H1 (cell line): ENCODE results near the gene LCORL. TPM values are rescaled to one million over a fixed set of nuclear protein-coding genes. Genes with fewer than 3 reads are reported as not detected.

Experiments
- CTCF ChIA-PET: fragments of 300-600 bp; sonication (Branson Sonifier 250); formaldehyde crosslinking; loops from one replicate; lab custom pipeline; 2021; ENCODE audit not compliant: partially characterized antibody; lab: Charles Lee
- POLR2A ChIA-PET: fragments of 300-600 bp; sonication (Branson Sonifier 250); formaldehyde crosslinking; loops from one replicate; lab custom pipeline; 2021; ENCODE audit warnings: inconsistent platforms; ENCODE audit not compliant: partially characterized antibody; lab: Charles Lee
- DNase-seq, 2 experiments: peaks; one replicate each; pipeline versions ENCODE4 v3.0.0 to v3.0.0-alpha.2; 2010 to 2022; ENCODE audit warnings: low spot score in 2 of 2, low read depth in 1 of 2, mixed read lengths in 1 of 2
- FAIRE-seq: peaks from 2 replicates; lab custom pipeline; 2011; peaks lifted over from hg19 to GRCh38; lab: Jason Lieb, UNC
- H2AFZ ChIP-seq: 2 replicates; pipeline ENCODE4 v1.8.1; 2012; ENCODE audit warnings: low read length, inconsistent platforms
- H2AK5ac ChIP-seq: 2 replicates; pipeline ENCODE4 v1.6.1; 2013; ENCODE audit warnings: low read depth, low read length
- H2BK120ac ChIP-seq: replicated peaks from 2 replicates; pipeline ENCODE3; 2013; ENCODE audit warnings: low read depth, low read length, inconsistent platforms
- H2BK12ac ChIP-seq: 2 replicates; pipeline ENCODE4 v1.6.1; 2013; ENCODE audit warnings: low read depth, low read length
- H2BK15ac ChIP-seq: 2 replicates; pipeline ENCODE4 v1.6.1; 2013; ENCODE audit warnings: low read length
- H2BK20ac ChIP-seq: 2 replicates; pipeline ENCODE4 v1.6.1; 2013; ENCODE audit warnings: low read length
- H2BK5ac ChIP-seq: 2 replicates; pipeline ENCODE4 v1.6.1; 2013; ENCODE audit warnings: low read depth, low read length
- H3K14ac ChIP-seq: 2 replicates; pipeline ENCODE4 v1.6.1; 2013; ENCODE audit warnings: inconsistent platforms; ENCODE audit not compliant: insufficient read length
- H3K18ac ChIP-seq: 2 replicates; pipeline ENCODE4 v1.6.1; 2013; ENCODE audit warnings: low read length; ENCODE audit errors: extremely low read depth
- H3K23ac ChIP-seq: 2 replicates; pipeline ENCODE4 v1.6.1; 2013; ENCODE audit warnings: inconsistent platforms; ENCODE audit not compliant: insufficient read length
- H3K23me2 ChIP-seq: 2 replicates; pipeline ENCODE4 v1.6.1; 2013; ENCODE audit warnings: low read depth, low read length
- H3K27ac ChIP-seq: 2 replicates; pipeline ENCODE4 v1.6.1; 2011; ENCODE audit warnings: low read depth, low read length, inconsistent platforms
- H3K27me3 ChIP-seq, 4 experiments: replicated peaks in 1 of 4; 1 replicate in 1 of 4; 2 replicates in 3 of 4; pipeline versions ENCODE4 v1.6.1 to v1.8.1; 2011 to 2013; ENCODE audit warnings: low read length in 3 of 4, mild to moderate bottlenecking in 3 of 4, inconsistent platforms in 2 of 4, mixed read lengths in 2 of 4, moderate library complexity in 1 of 4; ENCODE audit not compliant: control insufficient read depth in 3 of 4, insufficient read depth in 3 of 4; ENCODE audit errors: extremely low read depth in 1 of 4
- H3K36me3 ChIP-seq, 4 experiments: 2 replicates each; pipeline versions ENCODE4 v1.6.1 to v1.8.1; 2011 to 2013; ENCODE audit warnings: mild to moderate bottlenecking in 4 of 4, low read length in 3 of 4, moderate library complexity in 2 of 4, control low read depth in 1 of 4, inconsistent platforms in 1 of 4; ENCODE audit not compliant: insufficient read depth in 4 of 4, control insufficient read depth in 2 of 4
- H3K4ac ChIP-seq: replicated peaks from 2 replicates; pipeline ENCODE3; 2013; ENCODE audit warnings: low read length, low read depth, mixed read lengths, inconsistent platforms; ENCODE audit not compliant: insufficient read length
- H3K4me1 ChIP-seq, 4 experiments: replicated peaks in 1 of 4; 1 replicate in 1 of 4; 2 replicates in 3 of 4; pipeline versions ENCODE4 v1.6.1 to v1.8.1; 2011 to 2013; ENCODE audit warnings: low read length in 3 of 4, inconsistent platforms in 2 of 4, mixed read lengths in 1 of 4; ENCODE audit not compliant: insufficient read depth in 4 of 4, control insufficient read depth in 3 of 4
- H3K4me2 ChIP-seq, 2 experiments: 2 replicates each; pipeline versions ENCODE4 v1.6.1 to v1.8.1; 2011 to 2013; ENCODE audit warnings: low read depth in 2 of 2, low read length in 2 of 2, control low read depth in 1 of 2, inconsistent platforms in 1 of 2, mild to moderate bottlenecking in 1 of 2; ENCODE audit not compliant: insufficient read depth in 1 of 2
- H3K4me3 ChIP-seq, 4 experiments: fragments of 200-600, 300-600 bp in 1 of 4; sonication (generic), shearing (Covaris generic), sonication (Bioruptor Twin) in 1 of 4; 2 replicates each; pipeline versions ENCODE4 v1.5.1 to v1.8.1; 2011 to 2016; ENCODE audit warnings: low read length in 4 of 4, low read depth in 3 of 4, control low read depth in 2 of 4, inconsistent platforms in 2 of 4, mild to moderate bottlenecking in 2 of 4, mixed read lengths in 1 of 4, moderate library complexity in 1 of 4; ENCODE audit not compliant: insufficient read depth in 2 of 4; ENCODE audit errors: extremely low read depth in 1 of 4
- H3K56ac ChIP-seq: replicated peaks from 2 replicates; pipeline ENCODE3; 2013; ENCODE audit warnings: low read depth, mild to moderate bottlenecking, mixed read lengths, low read length, inconsistent platforms; ENCODE audit not compliant: insufficient read length
- H3K79me1 ChIP-seq: 2 replicates; pipeline ENCODE4 v1.6.1; 2013; ENCODE audit warnings: low read depth, low read length, control low read depth
- H3K79me2 ChIP-seq, 2 experiments: 2 replicates each; pipeline versions ENCODE4 v1.6.1 to v1.8.1; 2012 to 2013; ENCODE audit warnings: low read length in 2 of 2, mild to moderate bottlenecking in 2 of 2, inconsistent platforms in 1 of 2; ENCODE audit not compliant: insufficient read depth in 2 of 2, control insufficient read depth in 1 of 2
- H3K9ac ChIP-seq, 4 experiments: replicated peaks in 1 of 4; 1 replicate in 1 of 4; 2 replicates in 3 of 4; pipeline versions ENCODE4 v1.6.1 to v1.8.1; 2011 to 2013; ENCODE audit warnings: low read depth in 3 of 4, low read length in 3 of 4, control low read depth in 2 of 4, mild to moderate bottlenecking in 2 of 4, moderate library complexity in 2 of 4, inconsistent platforms in 1 of 4; ENCODE audit errors: extremely low read depth in 1 of 4
- H3K9me3 ChIP-seq, 2 experiments: 2 replicates each; pipeline versions ENCODE4 v1.6.1 to v1.8.1; 2012 to 2013; ENCODE audit warnings: mild to moderate bottlenecking in 2 of 2, moderate library complexity in 2 of 2, control low read depth in 1 of 2, inconsistent platforms in 1 of 2, low read depth in 1 of 2, low read length in 1 of 2, mixed read lengths in 1 of 2; ENCODE audit not compliant: insufficient read depth in 2 of 2
- H4K20me1 ChIP-seq, 2 experiments: replicated peaks in 1 of 2; 2 replicates each; pipeline versions ENCODE3 to v1.8.1; 2011 to 2013; ENCODE audit warnings: inconsistent platforms in 2 of 2, low read length in 2 of 2, mild to moderate bottlenecking in 1 of 2; ENCODE audit not compliant: insufficient read depth in 2 of 2, control insufficient read depth in 1 of 2
- H4K5ac ChIP-seq: 2 replicates; pipeline ENCODE4 v1.6.1; 2013; ENCODE audit warnings: low read length, low read depth, mixed read lengths, inconsistent platforms; ENCODE audit not compliant: insufficient read length
- H4K8ac ChIP-seq: 2 replicates; pipeline ENCODE4 v1.8.0; 2013; ENCODE audit warnings: mild to moderate bottlenecking, moderate library complexity, low read length, inconsistent platforms; ENCODE audit not compliant: insufficient read depth; ENCODE audit errors: extremely low read depth
- H4K91ac ChIP-seq: replicated peaks from 2 replicates; pipeline ENCODE3; 2013; ENCODE audit warnings: low read length, mixed read lengths, inconsistent platforms; ENCODE audit not compliant: insufficient read length
- BACH1 ChIP-seq: IDR thresholded peaks from 2 replicates; pipeline ENCODE4 v1.6.1; 2012; ENCODE audit warnings: low read length, improper control_type of control experiment
- CHD1 ChIP-seq: IDR thresholded peaks from 2 replicates; pipeline ENCODE4 v1.6.1; 2012; ENCODE audit warnings: low read depth, low read length, improper control_type of control experiment
- HDAC6 ChIP-seq: IDR thresholded peaks from one replicate; pipeline ENCODE4 v1.7.1; 2012; ENCODE audit warnings: low read depth, mild to moderate bottlenecking, inconsistent platforms, low read length, moderate library complexity
- WGBS, 2 experiments: shearing (Covaris generic) in 1 of 2; methylation state at CpG; one replicate each; pipeline versions ENCODE4 v1.1.6 to v1.1.7; 2013 to 2015; ENCODE audit warnings: low lambda C conversion rate in 2 of 2, mixed read lengths in 2 of 2, inconsistent platforms in 1 of 2, low coverage in 1 of 2, missing lambda C conversion rate in 1 of 2; ENCODE audit not compliant: insufficient replicate concordance in 2 of 2, insufficient coverage in 1 of 2, insufficient read length in 1 of 2; ENCODE audit errors: extremely low coverage in 1 of 2, missing lambda C conversion rate in 1 of 2; 5-methylcytosine and 5-hydroxymethylcytosine counted together
- polyA plus RNA-seq, 7 experiments: library from polyadenylated mRNA; depleted of rRNA in 3 of 7; stranded (reverse) in 5 of 7; unstranded in 2 of 7; fragments of >200 nt in 5 of 7; fragments of 200-250 nt in 2 of 7; gene quantifications; 1 replicate in 5 of 7; 2 replicates in 1 of 7; 4 replicates in 1 of 7; pipeline versions ENCODE4 v1.2.1 to v1.2.3, GENCODE V29; 2011 to 2013; ENCODE audit warnings: missing spikeins in 2 of 7, mixed read lengths in 2 of 7
- total RNA-seq: library from RNA; stranded (reverse); fragmentation: NEBNext Ultra II Directional; extraction: Animal tissue kit (Norgen Biotek cat#: 25700); gene quantifications from 2 replicates; pipeline ENCODE4 v1.2.1, GENCODE V29; 2021
- TF ChIP-seq, protein P1 (sequence below): IDR thresholded peaks from 2 replicates; pipeline ENCODE4 v1.6.1; 2011; ENCODE audit warnings: low read depth, mild to moderate bottlenecking, low read length; ENCODE audit not compliant: insufficient read depth

LCORL gene
- total and polyA plus RNA-seq, 2 of the 8 experiments (the other 6 are each of a cell fraction or from before 2014, with no cell fraction given) = 2.2 to 19.2 TPM

GRCh38 chr4:18025288-18025687 lies 3.7 kb upstream of the LCORL start:
- Histone ChIP-seq H2BK120ac (no peak overlapping the region), H3K4me2 (no peak overlapping the region), H3K9ac (no peak overlapping the region), H3K27ac (no peak overlapping the region), H3K9me3 (no peaks in the 10 kb centered on the region), H3K23me2 (peaks cover 8% of the 10 kb centered on the region; the same call in 1 of the 2 replicates), H3K18ac (no peak overlapping the region), H2BK5ac (no peak overlapping the region), H3K23ac (no peak overlapping the region), H2BK12ac (no peak overlapping the region)
- 89% methylated on average over 2 of the region's 2 CpGs; no CpG with 5 or more reads in 1 of the 2 experiments for WGBS, 2 experiments
- DNase-seq = no peak
- TF ChIP-seq CHD1 (no peak), BACH1 (no peak), HDAC6 (no peak)
- TF ChIP-seq, protein P1, sequence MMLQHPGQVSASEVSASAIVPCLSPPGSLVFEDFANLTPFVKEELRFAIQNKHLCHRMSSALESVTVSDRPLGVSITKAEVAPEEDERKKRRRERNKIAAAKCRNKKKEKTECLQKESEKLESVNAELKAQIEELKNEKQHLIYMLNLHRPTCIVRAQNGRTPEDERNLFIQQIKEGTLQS = no peak
- TF ChIP-seq, all 59 proteins: peak for 0
- no peak overlapping the region for H2AFZ ChIP-seq
- H4K8ac ChIP-seq = no peak overlapping the region
- no peak overlapping the region for H3K14ac ChIP-seq
- no peak overlapping the region for H4K91ac ChIP-seq
- FAIRE-seq = no peak
- no peak overlapping the region for H3K4ac ChIP-seq
- CTCF ChIA-PET = interaction anchor here (0.6 kb wide), 1 partner anchor 13 kb away, joined by 3 read pairs; no protein-coding TSS in a partner anchor
- peaks cover 2 to 21% (median 14%) of the 10 kb centered on the region in 4 experiments for H3K27me3 ChIP-seq
- no peak overlapping the region for H2BK20ac ChIP-seq
- peaks cover 0 to 4% of the 10 kb centered on the region in 2 experiments; a peak in 1 of 4 replicates for H3K79me2 ChIP-seq
- no peak overlapping the region for H3K56ac ChIP-seq
- H2AK5ac ChIP-seq = no peak overlapping the region
- no peak overlapping the region for H4K5ac ChIP-seq
- no peaks in the 10 kb centered on the region for H3K4me1 ChIP-seq
- POLR2A ChIA-PET = no interaction called here
- no peak overlapping the region for H2BK15ac ChIP-seq
- H3K4me3 ChIP-seq = no peak overlapping the region
- no peaks in the 10 kb centered on the region for H3K79me1 ChIP-seq
- no peaks in the 10 kb centered on the region for H3K36me3 ChIP-seq
- H4K20me1 ChIP-seq = peaks cover 0 to 4% of the 10 kb centered on the region in 2 experiments
